Ishikawa (cell line): ENCODE data around the gene EIF5AL1.

Experiments used
- CEBPB ChIP-seq: IDR thresholded peaks from 2 replicates; pipeline ENCODE4 v1.6.1; 2012
- EP300 ChIP-seq: IDR thresholded peaks from 2 replicates; pipeline ENCODE4 v1.6.1; 2012; ENCODE audit warnings: borderline replicate concordance

DNA sequence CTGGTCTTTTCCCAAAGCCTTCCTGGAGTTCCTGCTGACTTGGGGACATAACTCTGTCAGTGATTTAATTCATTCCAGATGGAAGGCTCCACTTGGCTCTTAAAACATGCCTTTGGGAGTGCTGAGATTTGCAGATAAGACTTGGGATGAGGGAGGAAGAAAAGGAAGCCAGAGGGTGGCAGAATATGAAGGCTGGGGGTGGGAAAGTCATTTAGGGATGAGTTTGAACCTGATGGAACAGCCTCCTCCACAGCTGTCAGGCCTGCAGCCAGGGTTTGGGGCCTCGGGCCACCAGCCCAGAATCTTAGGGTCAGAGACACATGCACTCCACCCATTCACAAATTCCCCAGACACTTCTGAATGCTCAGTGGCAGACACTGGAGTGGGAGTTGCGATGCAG is 28.4 kb upstream of the EIF5AL1 start:
- no peak for TF ChIP-seq CEBPB
- no peak for TF ChIP-seq EP300
